HG03196 (cell line): Measurements from ENCODE around the gene THRAP3.

Experiments used
- ATAC-seq: cut with Tn5 transposase; IDR thresholded peaks from one replicate; pipeline ENCODE4 v1.9.1; 2021; ENCODE audit not compliant: unreplicated experiment

THRAP3 gene

GRCh38 chr1:36295390-36295789 is 71.1 kb downstream of the THRAP3 start:
- no peak for ATAC-seq

DNA sequence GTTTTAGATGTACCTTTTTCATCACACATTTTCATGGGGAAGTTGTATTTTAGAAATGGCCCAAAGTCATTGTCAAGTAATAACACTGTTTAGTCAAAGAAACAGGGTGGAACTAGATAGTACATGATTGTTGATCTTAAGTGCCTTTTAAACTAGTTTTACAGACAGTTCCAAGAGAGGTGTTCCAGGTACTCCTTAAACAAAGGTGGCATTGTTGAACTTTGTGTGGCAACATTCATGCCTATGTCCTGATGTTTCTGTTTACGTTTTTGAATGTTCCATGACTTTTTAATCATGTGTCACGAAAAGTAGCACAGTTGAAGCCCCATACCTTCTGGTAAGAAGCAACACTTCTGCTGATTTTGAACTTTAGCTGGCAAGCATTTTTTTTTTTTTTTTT is 72.8 kb downstream of the THRAP3 start:
- no peak for ATAC-seq

GRCh38 chr1:36298640-36299039 is 74.4 kb downstream of the THRAP3 start:
- no peak for ATAC-seq

DNA sequence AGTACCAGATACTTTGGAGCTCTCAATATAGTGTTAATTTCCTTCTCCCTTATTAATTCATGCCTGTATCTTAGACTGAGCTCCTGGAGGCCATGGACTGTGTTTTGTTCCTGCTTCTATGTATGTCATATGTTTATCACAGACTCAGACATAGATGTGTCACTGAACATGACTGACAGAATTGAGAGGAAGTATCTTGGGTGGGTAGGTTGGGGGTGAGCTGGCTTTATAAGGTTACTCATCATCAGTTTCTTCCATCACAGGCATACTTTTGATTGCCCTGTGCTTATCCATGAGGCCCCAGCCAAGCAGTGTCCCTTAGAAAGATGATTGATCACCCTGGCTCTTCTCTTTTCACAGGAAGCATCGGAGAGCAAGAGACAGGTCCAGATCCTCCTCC is 76.3 kb downstream of the THRAP3 start:
- ATAC-seq, result no peak

GRCh38 chr1:36301220-36301619 is 77.0 kb downstream of the THRAP3 start:
- ATAC-seq, result no peak

DNA sequence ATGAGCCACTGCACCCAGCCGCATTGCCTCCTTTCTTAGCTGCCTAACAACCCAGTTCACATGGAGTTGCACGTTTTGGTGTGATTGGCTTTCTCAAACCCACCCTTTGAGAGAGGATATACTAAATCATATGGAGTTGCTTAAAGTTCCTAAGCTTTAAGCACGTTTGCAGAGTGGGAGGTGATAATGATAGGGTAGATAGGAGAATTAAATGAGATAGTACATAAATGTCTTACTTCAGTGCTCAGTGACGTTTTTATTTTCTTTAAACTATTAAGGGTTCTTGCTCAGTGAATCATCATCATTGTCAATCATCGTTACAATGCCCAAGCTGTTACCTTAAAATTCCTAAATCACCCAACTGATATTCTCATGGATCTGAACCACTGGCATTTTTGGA is 79.0 kb downstream of the THRAP3 start:
- no peak for ATAC-seq

DNA sequence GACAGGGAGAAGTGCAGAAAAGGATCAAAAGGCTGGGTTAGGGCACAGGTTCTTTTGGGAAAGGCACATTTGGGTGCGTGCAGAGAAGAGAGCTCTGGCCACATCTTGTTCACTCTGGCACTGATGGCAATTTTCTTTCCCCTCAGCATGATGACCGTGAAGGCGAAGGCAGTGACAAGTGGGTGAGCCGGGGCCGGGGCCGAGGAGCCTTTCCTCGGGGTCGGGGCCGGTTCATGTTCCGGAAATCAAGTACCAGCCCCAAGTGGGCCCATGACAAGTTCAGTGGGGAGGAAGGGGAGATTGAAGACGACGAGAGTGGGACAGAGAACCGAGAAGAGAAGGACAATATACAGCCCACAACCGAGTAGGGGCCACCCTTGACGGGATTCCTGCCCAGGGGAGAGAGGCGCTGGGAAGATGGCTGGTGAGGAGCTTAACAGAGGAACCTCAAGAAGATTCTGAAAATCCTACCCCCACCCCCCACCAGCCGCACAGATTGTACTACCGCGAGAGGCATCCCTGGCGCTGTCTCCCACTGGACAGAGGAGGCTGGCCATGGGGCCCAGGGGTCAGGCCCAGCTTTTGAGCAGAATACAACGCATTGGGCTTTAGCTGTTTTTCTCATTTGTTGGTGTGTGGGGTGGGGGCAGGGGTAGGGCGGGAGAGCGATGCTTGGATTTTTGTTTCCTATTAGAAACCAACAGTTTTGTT is 79.6 kb downstream of the THRAP3 start:
- ATAC-seq, result no peak

DNA sequence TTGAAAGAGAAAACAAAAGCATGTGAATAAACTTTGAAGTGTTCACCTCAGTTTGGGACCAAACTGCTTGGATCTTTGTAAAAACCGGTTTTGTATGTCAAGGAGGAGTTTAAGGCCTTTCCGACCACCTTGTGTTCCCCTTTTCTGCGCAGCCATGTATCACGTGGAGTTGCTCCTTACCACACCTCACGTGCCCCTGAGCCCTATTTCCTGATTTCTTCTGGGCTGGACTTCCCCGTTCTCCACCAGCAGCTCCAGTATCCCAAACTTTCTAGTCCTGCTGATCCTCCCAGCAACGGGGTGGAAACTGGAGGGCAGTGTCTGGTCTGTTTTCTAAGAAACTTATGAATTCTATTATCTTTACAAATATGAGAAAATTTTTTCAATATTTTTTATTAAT is 80.3 kb downstream of the THRAP3 start:
- ATAC-seq, result no peak

- ATAC-seq, result no peak
These were observed 81.0 kb downstream of the THRAP3 start for GRCh38 chr1:36304970-36305914.

GRCh38 chr1:36305915-36306209 is 81.6 kb downstream of the THRAP3 start:
- no peak for ATAC-seq

- peak; percentile 35 for ATAC-seq
These were observed 82.1 kb downstream of the THRAP3 start, which contains the start of gene SH3D21 for GRCh38 chr1:36306210-36306901. Gene SH3D21 (plus strand): TSS chr1:36306368. CDS start chr1:36306421, 53 bp downstream.

DNA sequence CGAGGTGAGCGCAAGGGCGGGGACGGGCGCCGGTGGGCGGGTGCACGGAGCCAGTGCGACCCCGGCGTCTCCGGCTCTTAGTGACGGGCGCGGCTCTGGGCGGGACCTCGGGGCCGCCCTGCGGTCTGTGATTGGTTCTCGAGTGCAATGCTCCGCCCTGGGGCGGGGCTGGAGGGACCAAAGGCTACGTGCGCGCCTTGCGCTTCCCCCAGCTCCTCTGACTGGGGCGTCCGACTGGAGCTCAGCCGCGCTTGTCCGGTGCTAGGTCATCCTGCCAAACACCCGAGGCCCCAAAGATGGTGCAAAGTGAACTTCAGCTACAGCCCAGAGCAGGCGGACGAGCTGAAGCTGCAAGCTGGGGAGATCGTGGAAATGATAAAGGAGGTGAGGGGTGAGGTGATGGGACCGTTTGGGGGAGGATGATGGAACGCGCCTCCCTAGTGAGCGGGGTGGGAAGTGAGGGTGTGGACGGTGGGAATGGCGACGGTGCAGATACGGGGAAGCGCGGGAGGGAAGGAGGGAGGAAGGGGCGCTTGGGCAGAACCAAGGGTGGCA is 82.7 kb downstream of the THRAP3 start:
- peak; percentile 90 for ATAC-seq

DNA sequence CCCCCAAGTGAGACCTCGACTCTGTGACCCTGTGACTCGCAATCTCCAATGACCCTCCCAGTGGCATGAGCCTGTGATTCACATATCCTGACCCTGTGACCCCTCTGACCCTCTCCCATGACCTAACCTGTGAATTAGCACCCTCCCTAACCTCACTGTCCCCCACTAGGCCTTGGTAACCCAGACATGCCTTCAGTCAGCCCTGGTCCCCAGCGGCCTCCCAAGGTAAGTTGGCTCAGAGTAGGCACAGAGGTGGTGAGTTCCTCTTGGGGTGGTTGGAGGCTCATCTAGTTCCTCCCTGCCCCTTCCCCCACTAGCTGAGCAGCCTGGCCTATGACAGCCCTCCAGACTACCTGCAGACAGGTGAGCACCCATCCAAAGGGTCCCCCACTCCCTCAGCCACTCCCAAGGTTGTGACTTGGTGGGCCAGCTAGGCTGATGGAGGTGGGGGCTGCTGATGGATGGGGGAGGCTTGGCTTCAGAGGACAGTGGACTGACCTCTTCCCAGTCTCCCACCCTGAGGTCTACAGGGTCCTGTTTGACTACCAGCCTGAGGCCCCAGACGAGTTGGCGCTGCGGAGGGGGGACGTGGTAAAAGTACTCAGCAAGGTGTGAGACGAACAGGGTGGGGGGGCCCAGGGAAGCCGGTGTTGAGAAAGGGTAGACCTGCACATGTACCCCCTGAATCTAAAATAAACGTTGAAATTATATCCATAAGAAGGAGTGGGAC is 83.5 kb downstream of the THRAP3 start:
- no peak for ATAC-seq

DNA sequence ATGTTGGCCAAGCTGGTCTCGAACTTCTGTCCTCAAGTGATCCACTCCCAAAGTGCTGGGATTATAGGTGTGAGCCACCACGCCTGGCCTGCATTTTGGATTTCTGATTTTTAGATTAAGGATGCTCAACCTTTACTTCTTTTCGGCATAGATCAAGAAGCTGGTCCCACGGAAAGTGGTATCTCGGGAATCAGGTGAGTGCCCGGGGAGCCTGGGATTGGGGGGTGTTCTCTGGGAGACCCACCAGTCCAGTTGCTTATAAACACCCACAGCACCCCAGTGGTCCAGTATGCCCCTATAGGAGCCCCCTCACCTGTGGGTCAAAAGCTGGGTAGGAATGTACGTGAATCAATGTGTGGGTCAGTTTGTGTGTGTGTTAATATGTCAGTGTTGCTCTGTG is 85.2 kb downstream of the THRAP3 start:
- ATAC-seq, result no peak

DNA sequence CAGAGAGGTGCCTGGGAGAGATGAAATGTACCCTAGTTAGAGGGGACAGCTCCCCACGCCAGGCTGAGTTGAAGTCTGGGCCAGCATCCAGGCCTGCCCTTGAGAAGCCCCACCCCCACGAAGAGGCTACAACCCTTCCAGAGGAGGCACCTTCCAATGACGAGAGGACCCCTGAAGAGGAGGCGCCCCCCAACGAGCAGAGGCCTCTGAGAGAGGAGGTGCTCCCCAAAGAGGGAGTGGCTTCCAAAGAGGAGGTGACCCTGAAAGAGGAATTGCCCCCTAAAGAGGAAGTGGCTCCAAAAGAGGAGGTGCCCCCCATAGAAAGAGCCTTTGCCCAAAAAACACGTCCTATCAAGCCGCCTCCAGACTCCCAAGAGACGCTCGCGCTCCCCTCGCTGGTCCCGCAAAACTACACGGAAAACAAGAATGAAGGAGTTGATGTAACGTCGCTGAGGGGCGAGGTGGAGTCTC is 96.1 kb downstream of the THRAP3 start:
- ATAC-seq, result no peak

DNA sequence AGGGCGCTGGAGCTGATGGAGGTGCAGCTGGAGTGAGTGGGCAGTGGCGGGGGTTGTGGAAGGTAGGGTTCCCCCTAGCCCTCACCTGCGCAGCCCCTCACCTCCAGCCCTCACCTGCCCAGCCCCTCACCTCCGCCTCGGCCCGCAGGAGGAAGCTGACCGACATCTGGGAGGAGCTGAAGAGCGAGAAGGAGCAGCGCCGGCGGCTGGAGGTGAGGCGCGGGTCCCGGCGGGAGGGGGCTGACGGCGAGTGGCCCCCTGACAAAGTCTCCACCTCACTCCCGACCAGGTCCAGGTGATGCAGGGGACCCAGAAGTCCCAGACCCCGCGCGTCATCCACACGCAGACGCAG is 96.5 kb downstream of the THRAP3 start:
- no peak for ATAC-seq

GRCh38 chr1:36321119-36321951 is 97.1 kb downstream of the THRAP3 start:
- no peak for ATAC-seq

DNA sequence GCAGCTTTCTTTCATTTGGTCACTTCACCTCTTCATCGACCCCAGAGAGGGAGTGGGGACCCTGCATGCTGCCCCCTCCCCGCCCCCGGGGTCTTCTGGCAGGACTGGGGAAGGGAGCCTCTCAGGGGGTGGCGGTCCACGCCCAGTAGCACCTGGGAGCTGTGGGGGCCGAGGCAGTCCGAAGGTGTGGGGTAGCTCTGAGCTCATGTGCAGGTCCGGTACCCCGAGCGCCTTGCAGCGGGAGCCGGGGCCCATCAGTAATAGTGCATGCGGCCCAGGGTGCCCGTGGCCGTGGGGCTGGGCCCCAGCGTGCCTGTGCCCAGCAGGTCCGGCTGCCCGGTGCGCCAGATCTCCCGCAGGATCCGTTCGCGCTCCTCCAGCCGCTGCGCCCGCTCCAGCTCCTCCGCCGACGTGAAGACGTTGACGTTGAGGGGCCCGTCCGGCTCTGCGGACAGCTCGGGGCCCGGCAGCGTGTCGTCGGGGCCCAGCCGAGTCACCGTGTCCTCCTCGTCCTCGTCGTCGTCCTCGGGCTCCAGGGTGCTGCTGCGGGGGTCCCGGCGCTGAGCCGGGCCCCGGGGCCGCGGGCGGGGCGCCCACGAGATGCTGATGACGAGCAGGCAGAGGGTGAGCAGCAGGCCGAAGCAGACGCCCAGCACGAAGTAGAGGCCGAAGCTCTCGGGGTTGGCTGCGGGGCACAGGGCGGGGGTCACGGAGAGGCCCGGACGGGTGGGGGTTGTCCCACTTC is 98.0 kb downstream of the THRAP3 start:
- ATAC-seq, result no peak
